ENCODE data around the gene GPR25.

The GPR25 gene

DNA sequence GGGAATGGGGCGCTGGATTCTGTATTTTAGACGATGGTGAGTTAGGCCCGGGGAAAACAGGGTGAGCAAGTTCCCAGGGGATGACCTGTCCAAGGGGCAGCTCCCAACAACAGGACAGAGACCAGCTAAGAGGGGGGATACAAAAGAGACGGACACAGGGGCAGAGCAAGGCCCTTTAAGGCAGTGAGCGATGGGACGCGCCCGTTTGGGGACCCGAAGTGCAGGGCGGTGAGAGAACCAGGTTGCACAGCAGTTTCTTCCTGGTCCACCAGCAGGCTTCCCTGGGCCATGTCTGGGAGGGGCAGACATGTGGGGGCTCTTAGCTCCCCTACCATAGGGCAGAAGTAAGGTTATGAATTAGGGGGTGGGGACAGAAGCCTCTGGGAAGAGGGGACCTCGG, 43.9 kb downstream of the GPR25 start:
- no peaks in the 10 kb centered on the region for H3K27me3 ChIP-seq (replicated peaks in 2 of 5; ENCODE audit: control insufficient read depth in 4 of 5, insufficient read depth in 5 of 5, low read length in 4 of 5)
- CTCF ChIA-PET: interaction anchor here (1.2 to 1.6 kb wide), 3 partner anchors 9 to 54 kb away, joined by 3 read pairs; no protein-coding TSS in a partner anchor
- no peak overlapping the region for H3K27ac ChIP-seq (ENCODE audit: insufficient read depth in 1 of 2, low read depth in 1 of 2, low read length in 2 of 2, poor library complexity in 1 of 2, severe bottlenecking in 2 of 2)
- no peak for DNase-seq
- H3K4me3 ChIP-seq (ENCODE audit: control insufficient read depth in 1 of 7, extremely low read depth in 1 of 7, insufficient read depth in 4 of 7, low read depth in 2 of 7, low read length in 6 of 7): no peak overlapping the region
- POLR2A ChIA-PET: no interaction called here
- no peaks in the 10 kb centered on the region for H3K36me3 ChIP-seq (ENCODE audit: control insufficient read depth in 4 of 4, insufficient read depth in 4 of 4, low read length in 3 of 4)
- peaks cover 0 to 7% (median 0%) of the 10 kb centered on the region in 4 experiments for H3K4me1 ChIP-seq (ENCODE audit: control extremely low read depth in 1 of 4, control insufficient read depth in 4 of 4, insufficient read depth in 4 of 4, low read length in 3 of 4)
- 93% methylated on average over 11 of the region's 11 CpGs for WGBS (ENCODE audit: insufficient coverage)
- no peaks in the 10 kb centered on the region for H3K9me3 ChIP-seq (ENCODE audit: control extremely low read depth in 1 of 5, control insufficient read depth in 4 of 5, insufficient read depth in 2 of 5, low read depth in 1 of 5, low read length in 4 of 5)

DNA sequence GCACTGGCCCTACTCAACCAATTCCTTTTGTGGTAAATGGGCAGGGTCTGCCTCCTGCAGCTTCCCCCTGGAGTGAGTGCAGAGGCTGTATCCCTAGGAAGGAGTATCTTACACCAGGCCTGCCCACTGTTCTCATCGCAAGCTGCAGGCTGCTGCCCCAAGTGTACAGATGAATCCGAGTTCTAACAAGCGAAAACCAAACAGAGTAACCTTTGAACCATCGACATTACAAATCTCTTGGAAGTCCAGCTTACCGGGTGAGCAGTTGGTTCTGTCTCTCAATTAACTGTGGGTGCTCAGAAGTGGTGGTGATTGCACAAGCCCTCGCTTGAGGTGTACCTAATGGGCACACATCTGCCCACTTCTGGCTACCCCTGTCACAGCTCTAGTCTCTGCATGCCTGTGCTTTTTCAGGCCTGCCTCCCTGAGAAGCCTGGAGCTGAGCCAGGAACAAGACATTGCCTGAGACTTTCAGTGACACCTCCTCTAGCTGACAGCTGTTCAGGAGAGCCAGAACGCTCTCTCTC, 44.6 kb downstream of the GPR25 start:
- Histone ChIP-seq H3K4me3 (ENCODE audit: control insufficient read depth in 1 of 7, extremely low read depth in 1 of 7, insufficient read depth in 4 of 7, low read depth in 2 of 7, low read length in 6 of 7) (no peak overlapping the region), H3K36me3 (ENCODE audit: control insufficient read depth in 4 of 4, insufficient read depth in 4 of 4, low read length in 3 of 4) (no peaks in the 10 kb centered on the region), H3K27ac (ENCODE audit: insufficient read depth in 1 of 2, low read depth in 1 of 2, low read length in 2 of 2, poor library complexity in 1 of 2, severe bottlenecking in 2 of 2) (no peak overlapping the region), H3K4me1 (ENCODE audit: control extremely low read depth in 1 of 4, control insufficient read depth in 4 of 4, insufficient read depth in 4 of 4, low read length in 3 of 4) (peaks cover 0 to 7% (median 0%) of the 10 kb centered on the region in 4 experiments), H3K9me3 (ENCODE audit: control extremely low read depth in 1 of 5, control insufficient read depth in 4 of 5, insufficient read depth in 2 of 5, low read depth in 1 of 5, low read length in 4 of 5) (no peaks in the 10 kb centered on the region), H3K27me3 (replicated peaks in 2 of 5; ENCODE audit: control insufficient read depth in 4 of 5, insufficient read depth in 5 of 5, low read length in 4 of 5) (no peaks in the 10 kb centered on the region)
- no peak for DNase-seq
- WGBS (ENCODE audit: insufficient coverage): 100% methylated on average over 5 of the region's 7 CpGs
- POLR2A ChIA-PET: no interaction called here
- CTCF ChIA-PET: interaction anchor here (1.2 to 1.6 kb wide), 2 partner anchors 10 to 53 kb away, joined by 3 read pairs; no protein-coding TSS in a partner anchor

DNA sequence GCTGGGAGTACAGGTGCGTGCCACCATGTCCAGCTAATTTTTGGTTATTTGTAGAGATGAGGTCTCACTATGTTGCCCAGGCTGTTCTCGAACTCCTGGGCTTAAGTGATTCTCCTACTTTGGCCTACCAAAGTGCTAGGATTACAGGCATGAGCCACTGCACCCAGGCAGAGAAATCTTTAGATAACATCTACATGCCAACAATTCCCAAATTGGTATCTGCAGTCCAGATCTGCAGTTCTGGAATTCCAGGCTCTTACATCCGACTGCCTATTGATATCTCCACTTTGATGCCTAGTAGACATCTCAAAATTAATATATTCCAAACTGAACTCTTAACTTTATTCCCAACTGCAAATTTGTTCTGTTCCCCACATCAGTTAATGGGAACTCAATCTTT, 45.2 kb downstream of the GPR25 start:
- Histone ChIP-seq H3K4me1 (ENCODE audit: control extremely low read depth in 1 of 4, control insufficient read depth in 4 of 4, insufficient read depth in 4 of 4, low read length in 3 of 4) (peaks cover 0 to 7% (median 0%) of the 10 kb centered on the region in 4 experiments), H3K4me3 (ENCODE audit: control insufficient read depth in 1 of 7, extremely low read depth in 1 of 7, insufficient read depth in 4 of 7, low read depth in 2 of 7, low read length in 6 of 7) (no peak overlapping the region), H3K27ac (ENCODE audit: insufficient read depth in 1 of 2, low read depth in 1 of 2, low read length in 2 of 2, poor library complexity in 1 of 2, severe bottlenecking in 2 of 2) (no peak overlapping the region), H3K9me3 (ENCODE audit: control extremely low read depth in 1 of 5, control insufficient read depth in 4 of 5, insufficient read depth in 2 of 5, low read depth in 1 of 5, low read length in 4 of 5) (no peaks in the 10 kb centered on the region), H3K27me3 (replicated peaks in 2 of 5; ENCODE audit: control insufficient read depth in 4 of 5, insufficient read depth in 5 of 5, low read length in 4 of 5) (no peaks in the 10 kb centered on the region), H3K36me3 (ENCODE audit: control insufficient read depth in 4 of 4, insufficient read depth in 4 of 4, low read length in 3 of 4) (no peaks in the 10 kb centered on the region)
- CTCF ChIA-PET: interaction anchor here (1.6 kb wide), 1 partner anchor 53 kb away, joined by 3 read pairs; no protein-coding TSS in a partner anchor
- POLR2A ChIA-PET: no interaction called here
- WGBS (ENCODE audit: insufficient coverage): 100% methylated on average over 1 of the region's 3 CpGs
- DNase-seq: no peak

DNA sequence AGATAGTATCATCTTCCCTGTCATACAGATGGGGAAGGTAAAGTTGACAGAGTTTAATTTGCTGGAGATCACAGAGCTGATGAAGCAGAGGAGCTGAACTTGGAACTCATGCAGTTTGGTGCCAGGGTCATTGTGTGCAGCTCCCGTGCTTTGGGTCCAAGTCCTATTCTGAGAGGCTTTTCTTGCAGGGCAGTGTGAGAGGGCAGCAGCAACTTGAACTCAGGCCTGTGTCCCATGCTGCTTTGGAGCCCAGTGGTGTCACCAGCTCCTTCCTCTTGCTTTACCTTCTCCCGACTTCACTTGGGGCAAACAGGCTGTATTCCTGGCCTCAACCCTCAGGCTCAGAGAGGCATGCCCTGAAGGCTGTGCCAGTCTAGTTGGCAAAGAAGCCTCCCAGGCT, 46.6 kb downstream of the GPR25 start:
- Histone ChIP-seq H3K27ac (ENCODE audit: insufficient read depth in 1 of 2, low read depth in 1 of 2, low read length in 2 of 2, poor library complexity in 1 of 2, severe bottlenecking in 2 of 2) (no peak overlapping the region), H3K4me3 (ENCODE audit: control insufficient read depth in 1 of 7, extremely low read depth in 1 of 7, insufficient read depth in 4 of 7, low read depth in 2 of 7, low read length in 6 of 7) (no peak overlapping the region), H3K36me3 (ENCODE audit: control insufficient read depth in 4 of 4, insufficient read depth in 4 of 4, low read length in 3 of 4) (no peaks in the 10 kb centered on the region), H3K27me3 (replicated peaks in 2 of 5; ENCODE audit: control insufficient read depth in 4 of 5, insufficient read depth in 5 of 5, low read length in 4 of 5) (no peaks in the 10 kb centered on the region), H3K9me3 (ENCODE audit: control extremely low read depth in 1 of 5, control insufficient read depth in 4 of 5, insufficient read depth in 2 of 5, low read depth in 1 of 5, low read length in 4 of 5) (no peaks in the 10 kb centered on the region), H3K4me1 (ENCODE audit: control extremely low read depth in 1 of 4, control insufficient read depth in 4 of 4, insufficient read depth in 4 of 4, low read length in 3 of 4) (peaks cover 0 to 7% (median 0%) of the 10 kb centered on the region in 4 experiments)
- 100% methylated on average over 2 of the region's 2 CpGs for WGBS (ENCODE audit: insufficient coverage)
- ChIA-PET CTCF (interaction anchor here (0.8 to 1.1 kb wide), 2 partner anchors 11 to 26 kb away, joined by 3 to 4 read pairs; no protein-coding TSS in a partner anchor), POLR2A (no interaction called here)
- no peak for DNase-seq

DNA sequence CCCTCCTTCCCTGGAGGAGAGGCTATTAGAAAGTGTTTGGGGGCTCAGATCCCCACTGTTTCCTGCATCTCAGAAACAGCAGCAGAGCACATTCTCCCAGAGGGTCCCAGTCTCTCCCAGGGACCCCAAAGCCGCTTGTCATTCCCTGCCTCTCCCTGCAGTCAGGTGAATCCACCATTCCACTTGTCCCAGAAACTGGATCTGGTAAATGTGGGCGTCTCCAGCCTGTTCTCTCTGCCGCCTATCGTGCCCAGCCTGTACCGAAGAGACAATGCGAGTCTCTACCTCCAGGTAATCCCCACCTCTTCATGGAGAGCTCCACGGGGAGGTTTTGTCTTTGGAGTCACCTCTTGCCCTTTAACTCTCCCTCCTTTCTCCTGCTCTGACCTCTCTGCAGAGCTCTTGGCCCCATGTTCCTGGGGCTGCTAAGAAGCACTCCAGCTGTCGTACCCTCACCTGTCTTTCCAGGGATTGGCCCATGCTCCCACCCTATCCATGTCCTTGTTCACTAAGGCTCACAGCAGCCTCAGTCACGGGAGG, 48.9 kb downstream of the GPR25 start:
- 92% methylated on average over 7 of the region's 9 CpGs for WGBS (ENCODE audit: insufficient coverage)
- Histone ChIP-seq H3K9me3 (ENCODE audit: control extremely low read depth in 1 of 5, control insufficient read depth in 4 of 5, insufficient read depth in 2 of 5, low read depth in 1 of 5, low read length in 4 of 5) (no peaks in the 10 kb centered on the region), H3K4me3 (ENCODE audit: control insufficient read depth in 1 of 7, extremely low read depth in 1 of 7, insufficient read depth in 4 of 7, low read depth in 2 of 7, low read length in 6 of 7) (no peak overlapping the region), H3K27ac (ENCODE audit: insufficient read depth in 1 of 2, low read depth in 1 of 2, low read length in 2 of 2, poor library complexity in 1 of 2, severe bottlenecking in 2 of 2) (no peak overlapping the region), H3K27me3 (replicated peaks in 2 of 5; ENCODE audit: control insufficient read depth in 4 of 5, insufficient read depth in 5 of 5, low read length in 4 of 5) (no peaks in the 10 kb centered on the region), H3K4me1 (ENCODE audit: control extremely low read depth in 1 of 4, control insufficient read depth in 4 of 4, insufficient read depth in 4 of 4, low read length in 3 of 4) (peaks cover 0 to 9% (median 0%) of the 10 kb centered on the region in 4 experiments), H3K36me3 (ENCODE audit: control insufficient read depth in 4 of 4, insufficient read depth in 4 of 4, low read length in 3 of 4) (no peaks in the 10 kb centered on the region)
- ChIA-PET CTCF (interaction anchor here (1.1 kb wide), 1 partner anchor 16 kb away, joined by 4 read pairs; no protein-coding TSS in a partner anchor), POLR2A (no interaction called here)
- no peak for DNase-seq

DNA sequence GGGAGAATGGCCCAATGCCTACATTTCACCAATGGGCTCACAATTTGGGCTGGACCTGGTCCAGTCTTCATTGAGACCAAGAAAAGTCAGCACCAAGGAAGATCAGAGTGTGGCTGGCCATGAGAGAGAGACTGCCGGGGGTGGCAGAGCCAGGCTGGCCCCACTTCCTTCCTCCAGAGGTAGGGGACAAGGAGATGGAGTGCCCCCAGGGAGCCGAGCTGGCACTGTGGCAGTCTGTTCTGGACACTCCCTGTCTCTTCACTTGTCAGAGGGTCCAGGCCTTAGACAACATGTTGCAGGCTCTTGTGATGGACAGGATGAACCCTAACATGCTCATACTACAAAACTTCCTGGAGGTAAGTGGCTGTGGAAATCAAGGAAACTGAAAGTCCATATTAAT, 49.6 kb downstream of the GPR25 start:
- Histone ChIP-seq H3K27ac (ENCODE audit: insufficient read depth in 1 of 2, low read depth in 1 of 2, low read length in 2 of 2, poor library complexity in 1 of 2, severe bottlenecking in 2 of 2) (no peak overlapping the region), H3K27me3 (replicated peaks in 2 of 5; ENCODE audit: control insufficient read depth in 4 of 5, insufficient read depth in 5 of 5, low read length in 4 of 5) (no peaks in the 10 kb centered on the region), H3K4me1 (ENCODE audit: control extremely low read depth in 1 of 4, control insufficient read depth in 4 of 4, insufficient read depth in 4 of 4, low read length in 3 of 4) (peaks cover 0 to 9% (median 0%) of the 10 kb centered on the region in 4 experiments), H3K36me3 (ENCODE audit: control insufficient read depth in 4 of 4, insufficient read depth in 4 of 4, low read length in 3 of 4) (no peaks in the 10 kb centered on the region), H3K9me3 (ENCODE audit: control extremely low read depth in 1 of 5, control insufficient read depth in 4 of 5, insufficient read depth in 2 of 5, low read depth in 1 of 5, low read length in 4 of 5) (no peaks in the 10 kb centered on the region), H3K4me3 (ENCODE audit: control insufficient read depth in 1 of 7, extremely low read depth in 1 of 7, insufficient read depth in 4 of 7, low read depth in 2 of 7, low read length in 6 of 7) (no peak overlapping the region)
- 94% methylated on average over 2 of the region's 2 CpGs for WGBS (ENCODE audit: insufficient coverage)
- no peak for DNase-seq
- POLR2A ChIA-PET: no interaction called here
- CTCF ChIA-PET: no interaction called here

DNA sequence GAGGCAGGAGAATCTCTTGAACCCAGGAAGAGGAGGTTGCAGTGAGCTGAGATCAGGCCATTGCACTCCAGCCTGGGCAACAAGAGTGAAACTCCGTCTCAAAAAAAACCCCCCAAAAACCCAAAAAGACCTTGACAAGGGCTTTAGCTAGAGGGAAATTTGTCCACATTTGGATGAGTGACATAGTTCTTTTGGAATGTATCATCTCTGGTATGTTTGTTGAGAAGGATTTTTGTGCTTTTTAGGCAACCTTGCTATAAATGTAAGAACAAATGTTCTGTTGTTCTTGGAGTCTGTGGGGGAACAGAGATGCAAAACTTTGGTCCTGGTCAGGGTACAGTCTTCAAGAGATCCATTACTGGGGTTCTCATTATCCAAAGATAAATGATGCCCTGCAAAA, 50.8 kb downstream of the GPR25 start:
- Histone ChIP-seq H3K4me1 (ENCODE audit: control extremely low read depth in 1 of 4, control insufficient read depth in 4 of 4, insufficient read depth in 4 of 4, low read length in 3 of 4) (peaks cover 0 to 9% (median 0%) of the 10 kb centered on the region in 4 experiments), H3K27me3 (replicated peaks in 2 of 5; ENCODE audit: control insufficient read depth in 4 of 5, insufficient read depth in 5 of 5, low read length in 4 of 5) (no peaks in the 10 kb centered on the region), H3K4me3 (ENCODE audit: control insufficient read depth in 1 of 7, extremely low read depth in 1 of 7, insufficient read depth in 4 of 7, low read depth in 2 of 7, low read length in 6 of 7) (no peak overlapping the region), H3K36me3 (ENCODE audit: control insufficient read depth in 4 of 4, insufficient read depth in 4 of 4, low read length in 3 of 4) (no peaks in the 10 kb centered on the region), H3K27ac (ENCODE audit: insufficient read depth in 1 of 2, low read depth in 1 of 2, low read length in 2 of 2, poor library complexity in 1 of 2, severe bottlenecking in 2 of 2) (no peak overlapping the region), H3K9me3 (ENCODE audit: control extremely low read depth in 1 of 5, control insufficient read depth in 4 of 5, insufficient read depth in 2 of 5, low read depth in 1 of 5, low read length in 4 of 5) (no peaks in the 10 kb centered on the region)
- no peak for DNase-seq
- WGBS (ENCODE audit: insufficient coverage): no CpG with 5 or more reads among the region's 1 CpG
- ChIA-PET POLR2A (no interaction called here), CTCF (no interaction called here)

Data from common myeloid progenitor, CD34-positive (primary cell).